SKM-1 treated with dmso at 0.1 percent for 144 hours (cell line): ENCODE data around the gene XCR1.
A peak's percentile ranks its signal among the peaks of the same experiment; 100 is the strongest.

Experiments used
- DNase-seq: peaks from one replicate; lab custom pipeline; 2025; ENCODE audit not compliant: unreplicated experiment; lab: John Stamatoyannopoulos, UW

The XCR1 gene

DNA sequence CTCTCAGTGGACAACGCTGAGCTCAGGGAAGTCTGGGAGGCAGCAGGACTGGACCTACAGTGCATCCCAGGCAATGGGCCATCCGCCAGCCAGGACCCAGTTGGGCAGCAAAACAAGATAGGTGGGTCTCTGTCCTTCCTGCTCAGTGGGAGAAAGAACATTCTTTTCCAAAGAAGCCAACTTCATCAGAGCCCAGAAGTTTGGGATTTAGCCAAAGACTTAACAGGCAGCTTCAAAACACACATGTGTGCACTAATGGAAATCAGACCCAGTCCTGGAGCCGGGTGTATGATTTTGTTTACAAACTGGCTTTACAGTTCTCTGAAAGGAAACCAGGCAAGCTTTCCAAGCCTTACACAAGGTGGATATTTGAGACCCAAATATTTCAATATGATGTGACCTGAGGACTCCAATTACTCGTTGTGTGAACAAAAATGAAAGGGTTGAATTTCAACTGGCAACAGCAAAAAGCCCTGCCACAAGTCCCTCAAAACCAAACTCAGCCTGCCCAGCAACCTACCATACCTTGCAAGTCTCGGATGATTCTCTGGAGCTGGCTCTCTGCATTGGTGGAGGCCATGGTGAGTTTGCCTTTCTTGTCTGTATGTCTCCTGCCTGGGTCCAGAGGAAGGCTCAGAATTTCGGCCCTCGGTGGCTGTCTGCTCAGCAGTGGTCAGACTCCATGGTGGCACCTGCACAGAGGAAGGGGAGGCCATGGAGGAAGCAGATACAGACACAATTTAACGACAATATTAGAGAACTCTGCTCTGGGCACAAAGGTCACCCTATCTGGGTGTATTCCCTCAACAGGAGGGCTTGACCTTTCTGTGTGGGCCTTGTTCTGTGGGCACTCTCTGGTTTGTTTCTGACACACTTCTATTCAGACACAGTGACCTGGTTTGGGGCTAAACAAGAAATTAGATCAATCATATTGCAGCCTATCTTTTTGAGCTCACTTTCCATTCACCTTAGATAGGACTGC, 42.7 kb downstream of the XCR1 start:
- DNase-seq, result no peak

DNA sequence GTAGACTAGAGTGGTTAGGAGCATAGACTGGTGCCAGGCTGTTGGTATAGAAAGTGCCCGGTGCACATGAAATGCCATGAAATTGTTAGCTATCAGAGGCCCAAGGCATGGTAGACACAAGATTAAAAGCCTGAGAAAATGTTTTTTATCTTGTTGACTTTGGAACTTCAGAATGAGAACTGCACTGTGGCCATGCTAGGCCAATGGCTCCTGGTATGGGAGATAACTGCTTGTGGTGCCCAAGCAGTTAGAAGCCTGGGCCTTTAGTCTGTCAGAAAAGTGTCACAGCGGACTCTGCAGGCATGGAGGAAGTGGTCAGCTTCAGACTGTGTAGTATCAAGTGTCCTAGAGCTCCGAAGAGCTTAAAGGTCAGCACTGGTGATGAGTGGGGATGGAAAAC, 43.5 kb downstream of the XCR1 start:
- DNase-seq, result no peak

DNA sequence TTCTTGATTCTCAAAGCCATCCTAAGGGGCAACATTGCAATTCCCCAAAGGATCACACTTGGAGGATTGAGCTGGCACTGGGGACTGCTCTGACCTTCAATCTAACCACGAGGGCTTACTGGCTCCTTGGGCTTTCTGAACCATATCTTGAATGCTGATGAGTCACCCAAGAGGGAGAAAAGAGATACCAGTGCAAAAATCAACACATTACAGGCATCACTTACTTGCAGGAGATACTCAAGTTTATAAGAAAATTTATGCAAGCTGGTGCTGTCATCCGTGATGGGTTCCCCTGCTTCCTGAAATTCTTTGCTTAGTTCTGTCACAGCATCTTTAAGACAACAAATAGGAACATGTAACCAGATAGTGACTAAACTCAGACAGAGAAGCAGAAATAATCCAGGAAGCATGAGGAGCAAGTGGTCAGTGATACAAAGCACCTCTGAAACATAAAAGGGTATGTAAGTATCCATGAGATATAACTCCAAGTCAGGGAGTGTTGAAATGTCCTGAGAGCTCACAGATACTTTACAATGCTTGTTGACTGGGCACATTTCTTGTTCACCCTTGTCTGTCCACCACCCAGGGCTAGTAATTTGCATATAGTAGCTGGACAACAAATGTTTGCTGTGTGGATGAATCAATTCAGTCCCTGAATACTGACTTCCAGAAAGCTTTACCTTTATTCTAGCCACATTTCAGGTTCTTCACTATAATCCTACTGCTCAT, 45.8 kb downstream of the XCR1 start:
- DNase-seq, result no peak

DNA sequence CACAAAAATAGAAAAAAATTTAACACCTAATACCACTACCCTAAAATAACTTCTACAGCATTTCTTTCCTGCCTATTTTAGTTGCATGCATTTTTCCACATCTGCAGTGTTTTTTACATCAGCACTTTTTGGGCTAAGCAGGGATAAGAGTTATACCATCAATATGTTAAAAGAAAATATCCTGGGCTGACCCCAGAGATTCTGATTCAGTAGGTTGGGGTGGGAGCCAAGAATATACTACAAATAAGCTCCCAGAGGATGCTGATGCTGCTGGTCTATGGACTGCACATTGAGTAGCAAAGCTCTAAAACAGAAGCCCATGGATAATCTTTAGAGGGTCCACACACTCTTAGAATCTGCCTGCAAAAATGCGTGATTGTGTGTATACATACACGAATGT, 46.5 kb downstream of the XCR1 start:
- no peak for DNase-seq

DNA sequence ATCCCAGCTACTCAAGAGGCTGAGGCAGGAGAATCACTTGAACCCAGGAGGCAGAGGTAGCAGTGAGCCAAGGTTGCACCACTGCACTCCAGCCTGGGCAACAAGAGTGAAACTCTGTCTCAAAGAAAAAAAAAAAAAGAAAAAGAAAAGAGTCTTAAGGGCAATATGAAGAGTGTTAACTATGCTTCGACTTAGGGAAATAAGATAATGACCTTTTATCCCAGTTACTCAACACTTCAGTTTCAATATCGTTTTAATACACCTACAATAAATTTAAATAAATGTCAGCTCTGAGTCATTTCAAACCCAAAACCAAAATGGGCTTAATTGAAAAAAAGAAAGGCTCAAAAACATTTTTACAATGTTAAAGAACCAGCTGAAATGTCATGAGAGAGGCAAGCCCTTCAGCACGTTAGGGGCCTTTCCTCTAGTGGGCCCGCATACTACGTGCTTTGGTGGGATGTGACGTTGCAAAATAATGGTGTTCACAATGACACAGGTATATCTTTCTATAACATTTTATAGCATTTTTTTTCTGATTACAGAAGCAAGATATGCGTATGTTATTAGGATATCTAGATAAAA, 47.0 kb downstream of the XCR1 start:
- DNase-seq, result no peak

DNA sequence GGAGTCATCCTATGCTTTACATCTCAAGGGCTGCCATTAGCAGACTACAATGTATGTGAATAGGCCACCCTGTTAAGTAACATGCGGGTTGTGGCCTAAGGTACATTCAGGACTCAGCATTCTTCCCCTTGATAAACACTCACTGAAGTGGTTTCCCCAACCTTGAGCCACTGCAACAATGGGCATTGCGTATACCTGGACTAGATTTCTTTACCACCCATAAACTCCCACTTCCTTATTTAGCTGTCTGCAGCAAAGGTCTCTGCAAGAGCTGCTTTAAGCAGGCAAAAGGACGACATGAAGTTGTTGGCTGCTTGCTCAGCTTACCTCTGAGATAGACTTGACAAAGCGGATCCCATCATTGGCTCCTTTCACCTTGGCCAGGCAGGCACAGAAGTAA, 47.9 kb downstream of the XCR1 start:
- peak; percentile 78 for DNase-seq

DNA sequence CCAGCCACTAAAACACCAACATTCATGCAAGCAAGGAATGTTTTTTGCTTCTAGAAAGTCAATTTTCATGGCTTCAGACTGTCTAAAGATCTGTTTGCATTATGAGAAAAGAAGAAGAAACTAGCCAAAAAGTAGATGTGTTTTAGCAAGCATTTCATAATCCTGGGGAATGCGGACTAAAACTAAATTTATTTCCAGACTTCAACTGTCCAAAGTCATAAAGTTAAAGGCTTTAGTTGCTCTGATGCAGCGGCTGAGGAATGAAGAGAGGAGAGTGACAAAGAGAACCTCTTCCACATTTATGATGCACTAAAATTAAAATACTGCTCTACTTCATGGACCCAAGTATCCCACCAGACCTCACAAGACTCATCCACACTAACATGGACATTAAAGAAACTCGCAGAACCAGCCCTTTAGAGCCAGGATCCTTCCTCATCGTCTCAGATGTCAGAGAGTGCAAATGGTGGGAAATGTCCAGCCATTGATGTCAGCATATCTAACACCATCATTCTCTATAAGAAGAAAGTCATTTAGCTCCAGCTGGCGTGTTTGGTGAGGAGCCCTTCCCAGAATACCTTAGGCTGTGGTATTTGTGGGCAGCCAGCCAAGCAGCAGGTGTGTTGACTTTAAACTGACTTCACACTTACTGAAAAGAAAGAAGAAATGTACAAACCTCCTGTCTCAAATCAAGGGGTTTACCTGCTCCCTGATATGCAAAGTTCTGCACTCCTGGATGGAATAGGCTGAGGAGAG, 49.1 kb downstream of the XCR1 start:
- DNase-seq, result no peak

DNA sequence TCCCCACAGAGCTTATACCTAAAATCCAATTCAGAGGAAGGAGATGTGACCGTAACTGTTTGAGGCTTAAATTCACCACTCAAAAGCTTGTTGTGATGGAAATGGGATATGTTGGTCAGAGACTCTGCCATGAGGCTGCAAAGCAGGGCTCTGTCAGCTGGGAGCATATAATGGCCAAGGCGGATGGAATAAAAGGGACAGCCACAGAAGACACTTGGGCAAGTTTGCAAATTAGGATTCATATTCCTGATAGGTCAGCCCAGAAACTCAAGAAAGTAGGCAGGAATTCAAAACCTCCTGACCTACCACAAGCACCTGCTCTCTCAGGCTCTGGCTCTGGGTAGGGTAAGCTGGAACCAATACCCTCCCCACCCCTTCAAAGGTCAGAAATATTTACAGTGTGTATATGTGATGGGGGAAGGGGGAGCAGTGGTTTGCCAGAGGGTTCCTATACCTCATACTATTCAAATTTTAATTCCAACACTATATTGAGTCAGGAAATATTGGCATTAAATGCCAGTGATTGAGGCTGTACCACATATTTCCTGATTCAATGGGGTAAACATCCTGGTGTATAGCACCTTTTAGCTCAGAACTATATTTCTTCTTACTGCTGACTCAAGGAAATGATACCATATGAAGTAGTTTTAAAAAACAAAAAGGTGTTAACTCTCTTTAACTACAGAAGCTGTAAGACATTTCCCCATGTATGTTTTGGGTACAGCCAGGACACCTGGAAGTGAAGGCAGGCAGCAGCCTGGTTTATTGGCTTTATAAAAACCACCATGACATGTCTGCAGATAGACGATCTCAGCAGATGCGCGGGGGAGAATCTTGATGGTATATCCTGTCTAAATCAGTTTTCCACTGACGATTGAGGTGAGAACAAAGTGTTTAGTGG, 50.8 kb downstream of the XCR1 start:
- DNase-seq, result no peak

DNA sequence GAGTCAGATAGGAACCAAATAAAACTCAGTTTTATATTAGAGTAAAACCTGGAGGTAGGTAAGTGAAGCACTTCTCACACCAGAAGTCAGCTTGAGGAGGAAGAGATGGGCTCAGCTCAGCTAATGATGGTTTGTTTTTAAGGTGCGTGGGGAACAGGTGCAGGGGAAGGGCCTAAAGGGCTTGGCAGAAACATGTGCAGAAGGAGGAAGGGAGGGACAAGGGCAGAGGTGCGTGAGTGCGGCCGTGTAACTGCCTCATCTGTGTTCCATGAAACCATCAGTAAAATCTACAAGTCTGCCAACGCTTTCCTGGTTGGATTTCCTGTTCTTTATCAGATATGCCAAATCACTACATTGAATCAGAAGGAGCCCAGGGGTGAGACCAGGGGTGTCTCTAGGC, 51.6 kb downstream of the XCR1 start:
- no peak for DNase-seq

DNA sequence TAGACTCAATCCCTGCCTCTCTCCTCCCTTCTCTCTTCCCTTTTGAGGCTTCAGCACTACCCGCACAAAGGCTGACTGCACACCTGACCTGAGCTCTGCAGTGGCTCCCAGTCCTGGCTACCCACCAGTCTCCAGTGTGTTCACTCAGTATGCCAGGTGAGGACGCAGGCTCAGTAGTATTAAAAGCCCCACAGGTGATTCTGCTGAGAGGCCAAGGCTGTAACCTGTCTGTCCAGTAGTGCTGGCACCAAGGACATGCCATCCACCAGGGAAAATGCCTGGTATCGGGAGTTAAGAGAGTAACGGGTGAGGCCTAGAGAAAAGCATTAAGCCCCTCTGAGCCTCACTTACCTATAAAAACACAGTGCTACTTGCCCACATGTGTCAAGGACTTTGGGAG, 52.6 kb downstream of the XCR1 start:
- no peak for DNase-seq

DNA sequence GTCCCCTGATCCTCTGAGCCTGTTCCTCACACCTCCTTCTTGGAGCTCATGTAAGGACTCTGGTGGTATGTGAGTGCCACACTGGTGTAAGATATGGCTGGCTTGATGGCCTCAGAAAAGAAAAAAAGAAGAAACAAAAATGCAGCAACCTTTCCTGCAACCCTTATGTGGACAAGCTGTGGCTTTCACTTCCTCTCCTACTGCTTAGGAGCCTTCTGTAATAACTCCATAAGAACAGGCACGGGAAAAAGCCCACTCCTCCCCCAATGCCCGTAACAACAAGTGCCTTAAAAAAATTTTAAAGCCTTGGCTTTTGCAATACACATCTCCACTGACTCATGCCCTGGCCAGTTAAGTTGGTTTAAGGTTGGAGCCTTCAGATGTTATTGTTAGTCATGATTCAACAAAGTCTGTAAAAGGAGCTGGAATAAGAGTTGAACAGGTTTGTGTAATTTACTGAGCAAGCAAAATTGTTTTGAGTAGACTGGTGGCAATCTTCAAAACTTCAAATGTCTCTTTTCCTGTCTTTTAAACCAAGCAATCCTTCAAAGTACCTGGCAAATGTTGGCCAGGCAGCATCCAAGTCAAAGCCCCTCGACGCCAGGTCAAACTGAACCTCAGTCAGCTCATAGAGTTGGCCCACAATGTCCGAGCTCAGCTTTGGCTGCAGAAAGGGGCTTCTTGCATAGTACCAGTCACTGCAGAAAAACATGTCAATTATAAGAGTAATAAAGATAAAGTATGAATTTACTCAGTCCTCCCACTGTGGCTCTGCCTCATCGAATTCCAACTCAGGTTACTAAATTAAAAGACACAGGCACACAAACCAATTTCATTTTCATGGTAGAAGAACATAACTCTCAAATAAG, 54.5 kb downstream of the XCR1 start:
- peak; percentile 97 for DNase-seq

DNA sequence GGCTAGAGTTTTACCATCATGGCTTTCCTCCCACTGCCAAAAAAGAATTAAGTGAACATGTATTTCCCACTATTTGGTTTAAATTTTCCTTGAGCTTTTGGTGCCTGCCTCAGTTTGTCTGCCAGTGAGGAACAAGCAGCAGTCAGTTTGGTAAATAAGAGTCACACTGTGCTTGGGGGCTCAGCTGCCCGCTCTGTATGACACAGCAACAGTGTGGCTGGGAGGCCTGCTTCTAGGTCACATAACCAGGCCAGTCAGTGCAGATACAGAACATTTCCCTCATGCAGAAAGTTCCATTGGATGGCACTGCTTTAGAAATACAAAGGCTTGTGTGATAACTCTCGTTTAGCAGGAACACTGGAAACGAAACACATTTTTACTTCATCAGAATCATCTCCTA, 57.3 kb downstream of the XCR1 start:
- no peak for DNase-seq

DNA sequence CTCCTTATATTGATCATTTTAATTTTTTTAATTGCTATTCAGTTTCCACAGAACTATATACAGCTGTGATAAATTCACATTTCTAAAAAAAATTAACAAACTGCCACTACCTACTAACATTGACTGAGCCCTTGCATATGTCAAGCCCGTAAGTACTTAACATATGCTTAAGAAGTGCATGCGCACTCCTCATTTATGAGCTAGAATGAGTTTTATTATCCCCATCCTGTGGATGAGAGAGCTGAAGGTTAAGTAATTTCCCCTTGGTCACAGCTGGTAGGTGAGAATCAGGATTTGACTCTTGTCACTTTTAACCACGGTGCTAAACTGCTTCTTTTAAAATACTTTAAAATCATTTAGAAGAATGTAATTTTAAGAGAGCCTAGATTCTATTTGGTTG, 58.2 kb downstream of the XCR1 start:
- DNase-seq, result no peak

DNA sequence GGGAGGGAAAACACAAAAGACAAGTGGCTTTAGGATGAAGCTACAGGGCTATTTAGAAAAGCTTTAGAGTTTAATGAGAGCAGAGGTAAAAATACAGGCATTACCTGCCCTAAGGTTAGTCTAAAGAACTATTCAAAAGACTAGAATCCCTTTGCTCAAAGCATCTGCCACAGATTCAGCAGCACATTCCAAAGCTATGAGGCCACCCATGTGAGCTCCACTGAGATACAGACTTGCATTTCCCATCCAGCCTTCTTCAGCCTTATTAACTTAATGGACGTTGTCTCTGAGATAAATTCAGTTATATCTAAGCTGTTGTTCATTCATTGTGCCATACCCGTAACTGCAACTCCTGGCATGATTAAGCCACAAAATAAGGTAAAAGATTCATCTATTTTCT, 58.6 kb downstream of the XCR1 start:
- DNase-seq, result no peak

DNA sequence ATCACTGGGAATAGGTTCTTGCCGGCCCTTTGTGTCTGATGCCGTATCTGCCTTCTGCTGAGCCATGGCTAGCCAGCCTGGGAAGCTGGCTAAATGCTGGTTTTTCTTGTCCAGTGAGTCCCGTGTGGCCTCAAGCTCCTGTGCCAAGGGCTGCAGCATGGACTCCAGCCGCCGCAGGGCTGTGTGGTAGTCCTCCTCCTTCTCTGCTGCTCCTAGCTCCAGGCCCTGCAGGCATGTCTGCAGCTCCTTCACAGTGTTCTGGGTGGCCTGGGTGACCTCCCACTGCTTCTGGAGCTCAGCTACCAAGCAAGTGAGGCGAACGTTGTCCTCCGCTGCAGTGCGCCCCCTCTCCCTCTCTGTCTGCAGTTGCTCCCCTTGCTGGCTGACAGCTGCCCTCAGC, 59.1 kb downstream of the XCR1 start:
- no peak for DNase-seq

DNA sequence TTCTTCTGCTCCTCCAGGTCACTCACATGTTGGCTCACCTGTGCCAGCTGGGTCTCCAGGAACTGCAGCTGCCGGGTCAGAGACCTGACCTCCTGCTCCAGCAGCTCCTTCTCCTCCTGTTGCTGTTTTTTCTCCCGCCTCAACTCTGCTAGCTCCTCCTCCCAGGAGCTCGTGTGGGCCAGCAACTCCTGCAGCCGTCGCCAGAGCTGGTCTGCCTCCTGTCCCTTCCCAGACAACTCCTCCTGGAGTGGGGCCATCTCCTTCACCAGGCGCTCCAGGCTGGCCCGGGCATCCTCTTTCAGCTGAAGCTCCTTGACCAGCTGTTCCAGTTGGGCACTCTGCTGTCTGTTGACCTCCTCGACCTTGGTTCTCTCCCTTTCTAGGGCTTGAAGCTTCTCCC, 59.6 kb downstream of the XCR1 start:
- DNase-seq, result no peak
